GM18507 (cell line): ENCODE data around the gene ATP9A.
"Not testable (repeated sequence)": the region's sequence is repeated elsewhere in the genome, so short reads cannot be mapped to it uniquely, and the experiment has no call there.

Experiments
- DNase-seq: peaks from one replicate; pipeline ENCODE4 v3.0.0; 2011; ENCODE audit warnings: low read depth; ENCODE audit not compliant: insufficient read length; ENCODE audit errors: extremely low spot score
- FAIRE-seq: peaks from 2 replicates; lab custom pipeline; 2011; peaks lifted over from hg19 to GRCh38; lab: Jason Lieb, UNC

ATP9A gene

GRCh38 chr20:51767867-51768758, at the start of gene ATP9A:
Gene ATP9A, minus strand, starts transcription at chr20:51768390. Its CDS starts 21 bp downstream, at chr20:51768369.
- no peak for FAIRE-seq
- no peak for DNase-seq

- not testable (repeated sequence) for DNase-seq, FAIRE-seq
These were observed 48.7 kb upstream of the ATP9A start for GRCh38 chr20:51816856-51817255.

GRCh38 chr20:51815383-51816076, 47.3 kb upstream of the ATP9A start:
- no peak for FAIRE-seq

GRCh38 chr20:51812861-51813260, 44.7 kb upstream of the ATP9A start:
- no peak for DNase-seq
- no peak for FAIRE-seq

More at GRCh38 chr20:51815383-51816076, 47.3 kb upstream of the ATP9A start:
- DNase-seq = no peak

- DNase-seq (no peak), FAIRE-seq (no peak)
These were observed 43.4 kb upstream of the ATP9A start for GRCh38 chr20:51811514-51812128.

GRCh38 chr20:51811042-51811355, 42.8 kb upstream of the ATP9A start:
- FAIRE-seq (no peak), DNase-seq (no peak)

- DNase-seq (no peak), FAIRE-seq (no peak)
These were observed 42.2 kb upstream of the ATP9A start for GRCh38 chr20:51810155-51811041.

GRCh38 chr20:51807720-51808250, 39.6 kb upstream of the ATP9A start:
- no peak for DNase-seq
- no peak for FAIRE-seq

GRCh38 chr20:51804754-51805153, 36.6 kb upstream of the ATP9A start:
- FAIRE-seq = no peak
- no peak for DNase-seq

- FAIRE-seq (no peak), DNase-seq (no peak)
These were observed 35.1 kb upstream of the ATP9A start for GRCh38 chr20:51803148-51803854.

GRCh38 chr20:51802170-51802751, 34.1 kb upstream of the ATP9A start, which contains the start of gene SALL4:
Gene SALL4, minus strand, starts transcription at chr20:51802521. Its CDS starts 113 bp downstream, at chr20:51802408.
- no peak for DNase-seq
- no peak for FAIRE-seq

- DNase-seq (no peak), FAIRE-seq (no peak)
These were observed 33.6 kb upstream of the ATP9A start for GRCh38 chr20:51801823-51802123.

GRCh38 chr20:51801122-51801822, 33.1 kb upstream of the ATP9A start:
- DNase-seq (no peak), FAIRE-seq (no peak)

- DNase-seq (no peak), FAIRE-seq (no peak)
These were observed 32.6 kb upstream of the ATP9A start for GRCh38 chr20:51800872-51801121.

GRCh38 chr20:51800060-51800871, 32.1 kb upstream of the ATP9A start:
- FAIRE-seq = peak; percentile 9
- peak; percentile 33 for DNase-seq

- no peak for DNase-seq
- no peak for FAIRE-seq
These were observed 31.2 kb upstream of the ATP9A start for GRCh38 chr20:51799401-51799860.

- no peak for DNase-seq
- FAIRE-seq = no peak
These were observed 29.3 kb upstream of the ATP9A start for GRCh38 chr20:51797357-51798025.
